HG02870 (cell line): ENCODE results near the gene BFSP1.

Experiments
- ATAC-seq: cut with Tn5 transposase; IDR thresholded peaks from one replicate; pipeline ENCODE4 v1.9.1; 2021; ENCODE audit warnings: mild to moderate bottlenecking, moderate library complexity; ENCODE audit not compliant: unreplicated experiment

BFSP1 gene

GRCh38 chr20:17500826-17501225 lies 30.4 kb downstream of the BFSP1 start:
- no peak for ATAC-seq

GRCh38 chr20:17500271-17500670 lies 30.9 kb downstream of the BFSP1 start:
- ATAC-seq, result no peak

- no peak for ATAC-seq
These were observed 32.1 kb downstream of the BFSP1 start for GRCh38 chr20:17499041-17499440.

GRCh38 chr20:17498641-17499040 lies 32.5 kb downstream of the BFSP1 start:
- ATAC-seq, result no peak

- no peak for ATAC-seq
These were observed 33.2 kb downstream of the BFSP1 start for GRCh38 chr20:17497821-17498580.

- ATAC-seq, result no peak
These were observed 35.4 kb downstream of the BFSP1 start for GRCh38 chr20:17495826-17496225.

- ATAC-seq, result no peak
These were observed 37.0 kb downstream of the BFSP1 start for GRCh38 chr20:17494201-17494600.

- no peak for ATAC-seq
These were observed 38.0 kb downstream of the BFSP1 start for GRCh38 chr20:17493173-17493572.

- ATAC-seq, result no peak
These were observed 39.7 kb downstream of the BFSP1 start for GRCh38 chr20:17491488-17491887.

GRCh38 chr20:17491041-17491440 lies 40.1 kb downstream of the BFSP1 start:
- ATAC-seq, result no peak

- no peak for ATAC-seq
These were observed 40.7 kb downstream of the BFSP1 start for GRCh38 chr20:17490501-17490900.

GRCh38 chr20:17488916-17489600 lies 42.1 kb downstream of the BFSP1 start:
- ATAC-seq, result no peak

GRCh38 chr20:17485017-17485416 lies 46.2 kb downstream of the BFSP1 start:
- no peak for ATAC-seq

GRCh38 chr20:17482536-17482935 lies 48.6 kb downstream of the BFSP1 start:
- ATAC-seq, result no peak

GRCh38 chr20:17481661-17482060 lies 49.5 kb downstream of the BFSP1 start:
- no peak for ATAC-seq

GRCh38 chr20:17480696-17481095 lies 50.5 kb downstream of the BFSP1 start:
- ATAC-seq, result no peak

GRCh38 chr20:17479063-17479657 lies 52.0 kb downstream of the BFSP1 start:
- ATAC-seq, result no peak

GRCh38 chr20:17473659-17474058 lies 57.5 kb downstream of the BFSP1 start:
- no peak for ATAC-seq

- no peak for ATAC-seq
These were observed 59.5 kb downstream of the BFSP1 start for GRCh38 chr20:17471606-17472187.

GRCh38 chr20:17470973-17471372 lies 60.2 kb downstream of the BFSP1 start:
- no peak for ATAC-seq

GRCh38 chr20:17470521-17470920 lies 60.7 kb downstream of the BFSP1 start:
- no peak for ATAC-seq
